Mesenchymal stem cell (in vitro differentiated cells and primary cell): ENCODE measurements around the gene ATG101.
"Not testable (repeated sequence)": the region's sequence is repeated elsewhere in the genome, so short reads cannot be mapped to it uniquely, and the experiment has no call there.

Experiments
- DNase-seq: peaks from one replicate; pipeline ENCODE4 v3.0.0-alpha.2; 2013
- H2AFZ ChIP-seq: one replicate; pipeline ENCODE4 v1.6.1; 2013; ENCODE audit warnings: low read depth, mild to moderate bottlenecking, control low read depth, inconsistent platforms, low read length, moderate library complexity
- H2AK5ac ChIP-seq: 2 replicates; pipeline ENCODE4 v1.6.1; 2013; ENCODE audit warnings: low read length, moderate library complexity, mild to moderate bottlenecking, inconsistent platforms; ENCODE audit not compliant: severe bottlenecking
- H2BK120ac ChIP-seq: one replicate; pipeline ENCODE4 v1.6.1; 2013; ENCODE audit warnings: low read depth, mild to moderate bottlenecking, inconsistent platforms, low read length, moderate library complexity
- H2BK12ac ChIP-seq, 2 experiments: one replicate each; pipeline ENCODE4 v1.6.1; 2013; ENCODE audit warnings: inconsistent platforms in 2 of 2, low read length in 2 of 2, mild to moderate bottlenecking in 2 of 2, moderate library complexity in 2 of 2, control low read depth in 1 of 2
- H2BK15ac ChIP-seq: one replicate; pipeline ENCODE4 v1.6.1; 2013; ENCODE audit warnings: mild to moderate bottlenecking, low read depth, inconsistent platforms; ENCODE audit not compliant: poor library complexity, severe bottlenecking
- H2BK5ac ChIP-seq: 2 replicates; pipeline ENCODE4 v1.6.1; 2013; ENCODE audit warnings: low read depth, mild to moderate bottlenecking, low read length, control low read depth, inconsistent platforms; ENCODE audit not compliant: poor library complexity, severe bottlenecking
- H3K14ac ChIP-seq, 2 experiments: one replicate each; pipeline ENCODE4 v1.6.1; 2013; ENCODE audit warnings: inconsistent platforms in 2 of 2, low read length in 2 of 2, control low read depth in 1 of 2, mild to moderate bottlenecking in 1 of 2, moderate library complexity in 1 of 2
- H3K18ac ChIP-seq, 2 experiments: one replicate each; pipeline ENCODE4 v1.6.1; 2013; ENCODE audit warnings: inconsistent platforms in 2 of 2, low read length in 2 of 2, control low read depth in 1 of 2, low read depth in 1 of 2, mild to moderate bottlenecking in 1 of 2
- H3K23ac ChIP-seq, 2 experiments: one replicate each; pipeline ENCODE4 v1.6.1; 2013; ENCODE audit warnings: inconsistent platforms in 2 of 2, low read length in 2 of 2, mild to moderate bottlenecking in 2 of 2, moderate library complexity in 2 of 2, control low read depth in 1 of 2
- H3K27ac ChIP-seq: 2 replicates; pipeline ENCODE4 v1.5.1; 2013; ENCODE audit warnings: mild to moderate bottlenecking, moderate library complexity, low read length, control low read depth, inconsistent platforms; ENCODE audit not compliant: poor library complexity, severe bottlenecking
- H3K27me3 ChIP-seq, 2 experiments: 2 replicates each; pipeline versions ENCODE4 v1.6.1 to v1.7.0; 2013; ENCODE audit warnings: low read length in 2 of 2, mild to moderate bottlenecking in 2 of 2, moderate library complexity in 2 of 2, control low read depth in 1 of 2, inconsistent platforms in 1 of 2; ENCODE audit not compliant: control insufficient read depth in 1 of 2, insufficient read depth in 1 of 2
- H3K36me3 ChIP-seq, 2 experiments: 2 replicates each; pipeline versions ENCODE4 v1.6.1 to v1.7.0; 2013; ENCODE audit warnings: low read length in 2 of 2, control low read depth in 1 of 2, inconsistent platforms in 1 of 2, low read depth in 1 of 2, mild to moderate bottlenecking in 1 of 2; ENCODE audit not compliant: insufficient read depth in 2 of 2, control insufficient read depth in 1 of 2
- H3K4ac ChIP-seq, 2 experiments: one replicate each; pipeline ENCODE4 v1.6.1; 2013; ENCODE audit warnings: inconsistent platforms in 2 of 2, low read length in 2 of 2, mild to moderate bottlenecking in 2 of 2, moderate library complexity in 2 of 2, control low read depth in 1 of 2, low read depth in 1 of 2
- H3K4me1 ChIP-seq: 2 replicates; pipeline ENCODE4 v1.6.1; 2013; ENCODE audit warnings: low read depth, low read length, control low read depth; ENCODE audit not compliant: control insufficient read depth, insufficient read depth
- H3K4me2 ChIP-seq: 2 replicates; pipeline ENCODE4 v1.6.1; 2013; ENCODE audit warnings: low read length, mild to moderate bottlenecking, inconsistent platforms; ENCODE audit not compliant: poor library complexity, severe bottlenecking
- H3K4me3 ChIP-seq, 2 experiments: 2 replicates each; pipeline versions ENCODE4 v1.5.1 to v1.7.0; 2013; ENCODE audit warnings: low read length in 2 of 2, mild to moderate bottlenecking in 2 of 2, control low read depth in 1 of 2, low read depth in 1 of 2; ENCODE audit not compliant: insufficient read depth in 1 of 2
- H3K79me1 ChIP-seq: replicated peaks from 2 replicates; pipeline ENCODE4 v1.6.1; 2013; ENCODE audit warnings: mild to moderate bottlenecking, control low read depth, low read length, inconsistent platforms; ENCODE audit not compliant: poor library complexity, severe bottlenecking
- H3K9ac ChIP-seq: 2 replicates; pipeline ENCODE4 v1.7.0; 2013; ENCODE audit warnings: mild to moderate bottlenecking, low read length, moderate library complexity
- H3K9me3 ChIP-seq: 2 replicates; pipeline ENCODE4 v1.7.0; 2013; ENCODE audit warnings: mild to moderate bottlenecking, low read length; ENCODE audit not compliant: control insufficient read depth
- H4K8ac ChIP-seq: one replicate; pipeline ENCODE4 v1.6.1; 2013; ENCODE audit warnings: inconsistent platforms, mild to moderate bottlenecking, low read length, moderate library complexity
- H4K91ac ChIP-seq: one replicate; pipeline ENCODE4 v1.6.1; 2013; ENCODE audit warnings: mild to moderate bottlenecking, low read length, inconsistent platforms
- WGBS: methylation state at CpG from one replicate; pipeline ENCODE4 v1.1.7; 2013; ENCODE audit warnings: mixed read lengths; 5-methylcytosine and 5-hydroxymethylcytosine counted together

Gene ATG101

GRCh38 chr12:52104431-52105089 is 34.8 kb downstream of the ATG101 start:
- H3K4me2 ChIP-seq, H3K4ac ChIP-seq, H2AFZ ChIP-seq, H2BK120ac ChIP-seq, H3K23ac ChIP-seq, H3K4me1 ChIP-seq, H2BK5ac ChIP-seq, H3K36me3 ChIP-seq, H4K8ac ChIP-seq, H4K91ac ChIP-seq, H3K14ac ChIP-seq, H3K9me3 ChIP-seq, H3K9ac ChIP-seq, H3K27ac ChIP-seq, DNase-seq, H2BK15ac ChIP-seq, H3K79me1 ChIP-seq, H3K18ac ChIP-seq, H2BK12ac ChIP-seq, H3K4me3 ChIP-seq, H2AK5ac ChIP-seq: not testable (repeated sequence)
- 65% methylated on average over 7 of the region's 10 CpGs for WGBS
- peaks cover 0 to 22% of the 10 kb centered on the region in 2 experiments for H3K27me3 ChIP-seq

- not testable (repeated sequence) for H2BK120ac ChIP-seq, H3K4me3 ChIP-seq, H3K23ac ChIP-seq, H3K4ac ChIP-seq, DNase-seq, H2BK15ac ChIP-seq, H2AFZ ChIP-seq, H2AK5ac ChIP-seq, H2BK12ac ChIP-seq, H2BK5ac ChIP-seq, H3K9ac ChIP-seq, H3K79me1 ChIP-seq, H3K18ac ChIP-seq, H3K36me3 ChIP-seq, H3K9me3 ChIP-seq, H3K27ac ChIP-seq, H4K91ac ChIP-seq, H4K8ac ChIP-seq, H3K4me2 ChIP-seq, H3K14ac ChIP-seq
- peaks cover 13% of the 10 kb centered on the region for H3K4me1 ChIP-seq
- H3K27me3 ChIP-seq: peaks cover 4 to 33% of the 10 kb centered on the region in 2 experiments
- WGBS: 60% methylated on average over 16 of the region's 18 CpGs
These were observed 46.7 kb downstream of the ATG101 start for GRCh38 chr12:52116222-52117125.

- H2BK12ac ChIP-seq, H3K9me3 ChIP-seq, H3K4me3 ChIP-seq, H3K4me2 ChIP-seq, H4K91ac ChIP-seq, H2AFZ ChIP-seq, H3K36me3 ChIP-seq, H3K27ac ChIP-seq, H3K9ac ChIP-seq, H2BK5ac ChIP-seq, H2BK15ac ChIP-seq, H2AK5ac ChIP-seq, H3K23ac ChIP-seq, DNase-seq, H3K79me1 ChIP-seq, H4K8ac ChIP-seq, H3K18ac ChIP-seq, H2BK120ac ChIP-seq, H3K4ac ChIP-seq, H3K14ac ChIP-seq: not testable (repeated sequence)
- peaks cover 13% of the 10 kb centered on the region for H3K4me1 ChIP-seq
- 90% methylated on average over 20 of the region's 20 CpGs for WGBS
- H3K27me3 ChIP-seq: peaks cover 13 to 38% of the 10 kb centered on the region in 2 experiments
These were observed 48.2 kb downstream of the ATG101 start for GRCh38 chr12:52117806-52118475.
